ENCODE data around the gene IRF2BP1.
"Not testable (repeated sequence)": the region's sequence is repeated elsewhere in the genome, so short reads cannot be mapped to it uniquely, and the experiment has no call there.

Gene IRF2BP1

GRCh38 chr19:45881082-45881908, 4.6 kb downstream of the IRF2BP1 start:
- no peak for DNase-seq

GRCh38 chr19:45879971-45880370, 6.0 kb downstream of the IRF2BP1 start:
- DNase-seq = no peak

GRCh38 chr19:45879055-45879454, 6.9 kb downstream of the IRF2BP1 start:
- DNase-seq = no peak

- peak; percentile 33 to 56 for DNase-seq
Observed at GRCh38 chr19:45878043-45878794, 7.7 kb downstream of the IRF2BP1 start.

- peak; percentile 64 to 68 for DNase-seq
Observed at GRCh38 chr19:45876411-45877197, 9.3 kb downstream of the IRF2BP1 start.

GRCh38 chr19:45876161-45876410, 9.9 kb downstream of the IRF2BP1 start:
- peak in 1 of 2 experiments; percentile 24 for DNase-seq

- no peak for DNase-seq
Observed at GRCh38 chr19:45874620-45874966, 11.3 kb downstream of the IRF2BP1 start.

- no peak for DNase-seq
Observed at GRCh38 chr19:45873219-45873772, 12.6 kb downstream of the IRF2BP1 start.

GRCh38 chr19:45872095-45872919, 13.6 kb downstream of the IRF2BP1 start:
- no peak for DNase-seq

GRCh38 chr19:45870798-45871197, 15.1 kb downstream of the IRF2BP1 start:
- DNase-seq = no peak

- not testable (repeated sequence) for DNase-seq
Observed at GRCh38 chr19:45867241-45867640, 18.7 kb downstream of the IRF2BP1 start.

GRCh38 chr19:45866400-45867176, 19.4 kb downstream of the IRF2BP1 start:
- DNase-seq = no peak

- DNase-seq = no peak
Observed at GRCh38 chr19:45865269-45865948, 20.5 kb downstream of the IRF2BP1 start.

- DNase-seq = no peak
Observed at GRCh38 chr19:45864629-45865082, 21.3 kb downstream of the IRF2BP1 start.

GRCh38 chr19:45863840-45864628, 21.9 kb downstream of the IRF2BP1 start, which contains the start of gene FOXA3:
FOXA3 (plus strand) TSS chr19:45864326; CDS start chr19:45864457, 131 bp downstream.
- DNase-seq = peak; percentile 73 to 81

- DNase-seq = peak in 1 of 2 experiments; percentile 29
Observed at GRCh38 chr19:45863335-45863839, 22.6 kb downstream of the IRF2BP1 start.

GRCh38 chr19:45862564-45863334, 23.2 kb downstream of the IRF2BP1 start, which contains the start of gene SYMPK:
SYMPK (minus strand) TSS chr19:45863147; CDS start chr19:45854495, 8,652 bp downstream.
- DNase-seq = peak; percentile 98 to 99

- DNase-seq = no peak
Observed at GRCh38 chr19:45862271-45862563, 23.7 kb downstream of the IRF2BP1 start.
